Epidermal melanocyte (primary cell): Measurements from ENCODE around the gene ZDHHC9.
"Not testable (repeated sequence)": the region's sequence is repeated elsewhere in the genome, so short reads cannot be mapped to it uniquely, and the experiment has no call there.

ENCODE experiments used
- DNase-seq: peaks from one replicate; pipeline ENCODE4 v3.0.0; 2011; ENCODE audit warnings: low spot score; ENCODE audit not compliant: insufficient read length

Gene ZDHHC9

GRCh38 chrX:129843459-129844306, at the start of gene ZDHHC9:
ZDHHC9 (minus strand) TSS chrX:129843886; CDS start chrX:129841945, 1,941 bp downstream.
- peak; percentile 57 for DNase-seq

- no peak for DNase-seq
These were observed 33.7 kb upstream of the ZDHHC9 start for GRCh38 chrX:129877401-129877800.

GRCh38 chrX:129876771-129877305, 33.2 kb upstream of the ZDHHC9 start:
- DNase-seq, result no peak

- DNase-seq, result peak; percentile 21
These were observed 32.0 kb upstream of the ZDHHC9 start for GRCh38 chrX:129875669-129876068.

GRCh38 chrX:129872524-129872923, 28.8 kb upstream of the ZDHHC9 start:
- DNase-seq, result no peak

GRCh38 chrX:129866321-129866720, 22.6 kb upstream of the ZDHHC9 start:
- not testable (repeated sequence) for DNase-seq

GRCh38 chrX:129859134-129859533, 15.4 kb upstream of the ZDHHC9 start:
- DNase-seq, result not testable (repeated sequence)

- DNase-seq, result not testable (repeated sequence)
These were observed 8.1 kb upstream of the ZDHHC9 start for GRCh38 chrX:129851825-129852224.

- no peak for DNase-seq
These were observed 3.0 kb upstream of the ZDHHC9 start for GRCh38 chrX:129846716-129847115.

GRCh38 chrX:129845616-129846190, 2.0 kb upstream of the ZDHHC9 start:
- DNase-seq, result no peak

- DNase-seq, result no peak
These were observed 552 bp downstream of the ZDHHC9 start for GRCh38 chrX:129843209-129843458.

- no peak for DNase-seq
These were observed 1.0 kb downstream of the ZDHHC9 start for GRCh38 chrX:129842510-129843208.

- DNase-seq, result no peak
These were observed 3.3 kb downstream of the ZDHHC9 start for GRCh38 chrX:129840344-129840743.

GRCh38 chrX:129836827-129837226, 6.9 kb downstream of the ZDHHC9 start:
- DNase-seq, result no peak

- DNase-seq, result no peak
These were observed 10.3 kb downstream of the ZDHHC9 start for GRCh38 chrX:129833153-129833990.

- DNase-seq, result no peak
These were observed 12.4 kb downstream of the ZDHHC9 start for GRCh38 chrX:129831091-129831885.

- DNase-seq, result no peak
These were observed 13.2 kb downstream of the ZDHHC9 start for GRCh38 chrX:129830494-129830893.

- DNase-seq, result no peak
These were observed 17.8 kb downstream of the ZDHHC9 start for GRCh38 chrX:129825746-129826505.

GRCh38 chrX:129824620-129825019, 19.1 kb downstream of the ZDHHC9 start:
- no peak for DNase-seq

- DNase-seq, result no peak
These were observed 20.2 kb downstream of the ZDHHC9 start for GRCh38 chrX:129823522-129823921.
